OCI-LY7 (cell line): ENCODE measurements around the gene COL6A2. TPM values are rescaled to one million over a fixed set of nuclear protein-coding genes. Genes with fewer than 3 reads are reported as not detected.

Source experiments
- BruUV-seq: library from RNA; stranded (reverse); fragments of 400-500 nt; replicated peaks from 2 replicates; lab custom pipeline; 2021; lab: Mats Ljungman, UMichigan
- CTCF ChIA-PET: fragments of 300-600 bp; sonication (Branson Sonifier 250); formaldehyde crosslinking; loops from one replicate; lab custom pipeline; 2022; ENCODE audit warnings: antibody characterized with exemption; ENCODE audit not compliant: unreplicated experiment; lab: Charles Lee
- POLR2A ChIA-PET: fragments of 300-600 bp; sonication (Branson Sonifier 250); formaldehyde crosslinking; loops from one replicate; lab custom pipeline; 2022; ENCODE audit warnings: antibody characterized with exemption; lab: Charles Lee
- DNase-seq: peaks from one replicate; pipeline ENCODE4 v3.0.0-alpha.2; 2015; ENCODE audit warnings: low spot score
- H2AFZ ChIP-seq: fragments of 200-600 bp; sonication (generic), shearing (Covaris generic); 2 replicates; pipeline ENCODE4 v1.6.1; 2014; ENCODE audit warnings: mild to moderate bottlenecking, antibody characterized with exemption, low read length, moderate library complexity
- H3K27ac ChIP-seq: fragments of 200-600 bp; sonication (generic); 2 replicates; pipeline ENCODE4 v1.5.1; 2014; ENCODE audit warnings: mixed run types, low read depth, mild to moderate bottlenecking, moderate library complexity, low read length, inconsistent platforms; ENCODE audit not compliant: poor library complexity, severe bottlenecking
- H3K36me3 ChIP-seq: fragments of 200-600 bp; sonication (generic); 2 replicates; pipeline ENCODE4 v1.6.1; 2014; ENCODE audit warnings: mild to moderate bottlenecking, antibody characterized with exemption, low read length, moderate library complexity, mixed read lengths; ENCODE audit not compliant: insufficient read depth
- H3K4me1 ChIP-seq: fragments of 200-600 bp; sonication (generic); 2 replicates; pipeline ENCODE4 v1.5.1; 2014; ENCODE audit warnings: mild to moderate bottlenecking, low read length; ENCODE audit not compliant: insufficient read depth, poor library complexity, severe bottlenecking
- H3K4me2 ChIP-seq: fragments of 200-600 bp; sonication (generic); 2 replicates; pipeline ENCODE4 v1.6.1; 2014; ENCODE audit warnings: mild to moderate bottlenecking, low read length
- H3K4me3 ChIP-seq: fragments of 200-600 bp; sonication (generic); 2 replicates; pipeline ENCODE4 v1.5.1; 2014; ENCODE audit warnings: mild to moderate bottlenecking, low read depth, low read length; ENCODE audit not compliant: poor library complexity, severe bottlenecking
- H3K79me2 ChIP-seq: fragments of 200-600 bp; sonication (generic); 2 replicates; pipeline ENCODE4 v1.6.1; 2016; ENCODE audit warnings: low read depth, mild to moderate bottlenecking, low read length, moderate library complexity, mixed read lengths; ENCODE audit not compliant: insufficient read depth
- H3K9me2 ChIP-seq: fragments of 200-600 bp; sonication (generic); 2 replicates; pipeline ENCODE4 v1.6.1; 2016; ENCODE audit warnings: mild to moderate bottlenecking, low read length, mixed read lengths; ENCODE audit not compliant: insufficient read depth
- H3K9me3 ChIP-seq: fragments of 200-600 bp; sonication (generic); 2 replicates; pipeline ENCODE4 v1.6.1; 2014; ENCODE audit warnings: mild to moderate bottlenecking, mixed run types, low read length, mixed read lengths
- H4K20me1 ChIP-seq: fragments of 200-600 bp; sonication (generic); 2 replicates; pipeline ENCODE4 v1.6.1; 2014; ENCODE audit warnings: mild to moderate bottlenecking, antibody characterized with exemption, low read length, moderate library complexity, mixed read lengths; ENCODE audit not compliant: insufficient read depth
- EZH2phosphoT487 ChIP-seq: fragments of 200-600 bp; sonication (generic); IDR thresholded peaks from 2 replicates; pipeline ENCODE4 v1.6.1; 2018; ENCODE audit warnings: low read depth, borderline replicate concordance, mild to moderate bottlenecking, mixed run types, antibody characterized with exemption, low read length, moderate library complexity, mixed read lengths
- intact Hi-C: fragments of 100-400 bp; cut with micrococcal nuclease; formaldehyde crosslinking; loops from one replicate; pipeline ENCODE4 v1.10.0; 2022; ENCODE audit not compliant: unreplicated experiment
- total RNA-seq, 2 experiments: library from RNA; depleted of rRNA in 1 of 2; stranded (reverse); fragments of >200 nt in 1 of 2; shearing (Covaris generic) in 1 of 2; gene quantifications; 2 replicates each; pipeline ENCODE4 v1.2.3, GENCODE V29; 2014 to 2022
- TF ChIP-seq, protein P1 (sequence below): fragments of 200-600 bp; sonication (generic); conservative IDR thresholded peaks from 2 replicates; pipeline ENCODE4 v1.5.1; 2014; ENCODE audit warnings: mild to moderate bottlenecking, antibody characterized with exemption, low read length, moderate library complexity, mixed read lengths

Gene COL6A2
- total RNA-seq, 2 experiments from 2014 or later, result not detected

DNA sequence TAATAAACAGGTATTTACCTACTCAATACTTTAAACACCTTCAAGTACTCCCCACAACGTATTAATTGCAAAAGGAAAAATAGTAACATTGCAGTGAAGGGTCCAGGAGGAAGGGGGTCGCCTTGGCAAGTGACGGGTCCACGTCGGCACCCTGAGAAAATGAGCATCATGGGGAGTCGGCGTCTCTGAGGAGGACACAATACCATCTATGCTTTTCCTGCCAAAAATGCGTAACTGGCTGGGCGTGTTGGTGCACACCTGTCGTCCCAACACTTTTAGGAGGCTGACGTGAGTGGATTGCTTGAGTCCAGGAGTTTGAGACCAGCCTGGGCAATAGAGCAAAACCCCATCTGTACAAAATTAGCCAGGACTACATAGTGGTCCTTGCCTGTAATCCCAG is 50.2 kb downstream of the COL6A2 start:
- Histone ChIP-seq H3K79me2 (no peaks in the 10 kb centered on the region), H3K36me3 (no peaks in the 10 kb centered on the region), H3K4me1 (no peaks in the 10 kb centered on the region), H3K4me3 (no peak overlapping the region), H2AFZ (no peak overlapping the region), H3K9me3 (no peaks in the 10 kb centered on the region), H3K4me2 (no peak overlapping the region), H4K20me1 (no peaks in the 10 kb centered on the region), H3K9me2 (no peaks in the 10 kb centered on the region), H3K27ac (no peak overlapping the region)
- ChIA-PET POLR2A (no interaction called here), CTCF (no interaction called here)
- intact Hi-C loops, result no loop called here
- DNase-seq, result no peak
- BruUV-seq, result no TSS peak
- TF ChIP-seq, protein P1, sequence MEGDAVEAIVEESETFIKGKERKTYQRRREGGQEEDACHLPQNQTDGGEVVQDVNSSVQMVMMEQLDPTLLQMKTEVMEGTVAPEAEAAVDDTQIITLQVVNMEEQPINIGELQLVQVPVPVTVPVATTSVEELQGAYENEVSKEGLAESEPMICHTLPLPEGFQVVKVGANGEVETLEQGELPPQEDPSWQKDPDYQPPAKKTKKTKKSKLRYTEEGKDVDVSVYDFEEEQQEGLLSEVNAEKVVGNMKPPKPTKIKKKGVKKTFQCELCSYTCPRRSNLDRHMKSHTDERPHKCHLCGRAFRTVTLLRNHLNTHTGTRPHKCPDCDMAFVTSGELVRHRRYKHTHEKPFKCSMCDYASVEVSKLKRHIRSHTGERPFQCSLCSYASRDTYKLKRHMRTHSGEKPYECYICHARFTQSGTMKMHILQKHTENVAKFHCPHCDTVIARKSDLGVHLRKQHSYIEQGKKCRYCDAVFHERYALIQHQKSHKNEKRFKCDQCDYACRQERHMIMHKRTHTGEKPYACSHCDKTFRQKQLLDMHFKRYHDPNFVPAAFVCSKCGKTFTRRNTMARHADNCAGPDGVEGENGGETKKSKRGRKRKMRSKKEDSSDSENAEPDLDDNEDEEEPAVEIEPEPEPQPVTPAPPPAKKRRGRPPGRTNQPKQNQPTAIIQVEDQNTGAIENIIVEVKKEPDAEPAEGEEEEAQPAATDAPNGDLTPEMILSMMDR, result no peak
- TF ChIP-seq EZH2phosphoT487, result no peak

GRCh38 chr21:46149205-46149901 is 51.4 kb downstream of the COL6A2 start:
- Histone ChIP-seq H4K20me1 (no peaks in the 10 kb centered on the region), H3K4me1 (no peaks in the 10 kb centered on the region), H3K36me3 (no peaks in the 10 kb centered on the region), H3K9me3 (no peaks in the 10 kb centered on the region), H3K4me2 (no peak overlapping the region), H2AFZ (no peak overlapping the region), H3K27ac (no peak overlapping the region), H3K79me2 (no peaks in the 10 kb centered on the region), H3K9me2 (no peaks in the 10 kb centered on the region), H3K4me3 (no peak overlapping the region)
- no TSS peak for BruUV-seq
- TF ChIP-seq EZH2phosphoT487, result no peak
- intact Hi-C loops, result no loop called here
- DNase-seq, result no peak
- ChIA-PET POLR2A (no interaction called here), CTCF (no interaction called here)

DNA sequence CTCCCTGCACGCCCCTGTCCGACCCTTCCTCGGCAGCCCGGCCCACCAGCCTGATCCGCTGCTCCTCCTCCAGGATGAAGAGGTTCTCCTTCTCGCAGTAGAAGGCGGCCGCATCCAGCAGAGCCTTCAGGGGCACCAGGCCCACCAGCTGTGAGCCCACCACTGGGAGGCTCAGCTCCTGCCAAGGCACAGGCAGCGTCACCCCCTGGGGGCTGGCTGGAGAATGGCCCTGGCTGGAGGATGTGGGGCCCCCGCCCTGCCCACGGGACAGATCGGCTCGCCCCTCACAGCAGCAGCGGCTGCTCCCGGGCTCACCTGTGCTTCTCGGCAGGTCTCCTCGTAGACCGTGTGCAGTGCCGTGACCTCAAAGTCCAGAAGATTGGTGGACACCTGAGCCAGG is 52.2 kb downstream of the COL6A2 start:
- H3K4me3 ChIP-seq, result no peak overlapping the region
- H3K79me2 ChIP-seq, result no peaks in the 10 kb centered on the region
- intact Hi-C loops, result no loop called here
- H3K36me3 ChIP-seq, result no peaks in the 10 kb centered on the region
- no peaks in the 10 kb centered on the region for H3K9me2 ChIP-seq
- BruUV-seq, result no TSS peak
- no peak overlapping the region for H2AFZ ChIP-seq
- no peak overlapping the region for H3K27ac ChIP-seq
- POLR2A ChIA-PET, result no interaction called here
- H3K9me3 ChIP-seq, result no peaks in the 10 kb centered on the region
- no peaks in the 10 kb centered on the region for H4K20me1 ChIP-seq
- TF ChIP-seq, protein P1, result no peak
- no peak for TF ChIP-seq EZH2phosphoT487
- CTCF ChIA-PET, result no interaction called here
- no peak for DNase-seq
- no peak overlapping the region for H3K4me2 ChIP-seq
- H3K4me1 ChIP-seq, result no peaks in the 10 kb centered on the region
